ENCODE data around the gene OR7G2.
"Not testable (repeated sequence)": the region's sequence is repeated elsewhere in the genome, so short reads cannot be mapped to it uniquely, and the experiment has no call there.

OR7G2 gene

DNA sequence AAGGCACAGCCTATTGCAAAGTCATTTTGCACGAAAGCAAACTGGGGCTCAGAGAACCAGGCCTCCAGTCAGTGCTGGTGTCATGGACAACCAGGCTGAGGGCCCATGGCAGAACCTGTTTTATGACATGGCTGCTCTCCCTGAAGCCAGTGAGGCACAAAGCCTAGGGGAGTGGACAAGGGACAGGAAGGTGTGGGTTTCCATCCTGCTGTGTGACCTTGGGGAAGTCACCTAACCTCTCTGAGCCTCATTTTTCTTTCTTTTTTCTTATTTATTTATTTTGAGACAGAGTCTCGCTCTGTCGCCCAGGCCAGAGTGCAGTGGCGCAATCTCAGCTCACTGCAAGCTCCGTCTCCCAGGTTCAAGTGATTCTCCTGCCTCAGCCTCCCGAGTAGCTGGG is 35.6 kb downstream of the OR7G2 start:
- not testable (repeated sequence) for DNase-seq

DNA sequence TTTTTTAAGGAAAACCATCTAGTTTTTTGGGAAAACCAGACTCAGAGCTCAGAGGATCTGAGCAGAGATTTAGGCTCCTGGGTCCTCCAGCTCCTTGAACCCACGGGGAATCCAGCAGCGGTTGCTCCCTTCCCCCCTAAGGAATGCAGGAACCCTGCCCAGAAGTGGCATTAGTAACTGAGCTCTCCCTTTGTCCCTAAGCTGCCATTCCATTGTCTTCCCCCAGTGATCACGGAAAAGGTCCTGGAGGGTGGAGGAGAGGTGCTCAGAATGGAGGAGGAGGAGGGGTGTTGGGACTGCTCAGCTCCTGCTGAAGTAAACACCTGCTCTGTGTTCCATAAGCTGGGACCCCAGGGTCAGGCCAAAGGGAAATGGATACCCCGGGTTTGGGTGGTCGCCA is 37.2 kb downstream of the OR7G2 start:
- no peak for DNase-seq

DNA sequence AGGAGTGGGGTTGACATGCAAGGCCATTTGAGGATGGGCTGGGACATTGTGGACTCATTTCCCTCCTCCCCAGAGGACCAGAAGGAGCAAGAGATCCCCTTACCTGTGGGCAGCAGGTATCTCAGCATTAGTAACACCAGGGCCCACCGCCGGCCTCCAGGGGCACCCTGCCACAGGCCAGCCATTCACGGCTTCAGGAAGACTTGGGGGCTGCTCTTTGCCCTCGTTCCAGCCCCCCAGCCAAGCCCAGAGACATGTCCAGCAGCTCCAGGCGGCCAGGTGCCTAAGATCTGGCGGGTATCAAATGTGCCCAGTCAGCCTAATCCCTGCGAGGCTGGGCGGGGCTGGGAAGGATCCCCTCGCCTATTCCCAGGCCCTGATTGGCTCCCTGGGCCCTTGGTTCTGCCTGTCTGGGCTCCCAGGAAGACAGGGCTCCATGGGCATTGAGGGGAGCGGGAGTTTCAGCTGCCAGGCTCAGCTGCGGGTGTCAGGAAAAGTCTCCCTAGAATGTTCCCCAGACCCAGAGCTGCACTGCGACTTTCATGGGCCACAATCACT is 41.7 kb downstream of the OR7G2 start:
- no peak for DNase-seq

DNA sequence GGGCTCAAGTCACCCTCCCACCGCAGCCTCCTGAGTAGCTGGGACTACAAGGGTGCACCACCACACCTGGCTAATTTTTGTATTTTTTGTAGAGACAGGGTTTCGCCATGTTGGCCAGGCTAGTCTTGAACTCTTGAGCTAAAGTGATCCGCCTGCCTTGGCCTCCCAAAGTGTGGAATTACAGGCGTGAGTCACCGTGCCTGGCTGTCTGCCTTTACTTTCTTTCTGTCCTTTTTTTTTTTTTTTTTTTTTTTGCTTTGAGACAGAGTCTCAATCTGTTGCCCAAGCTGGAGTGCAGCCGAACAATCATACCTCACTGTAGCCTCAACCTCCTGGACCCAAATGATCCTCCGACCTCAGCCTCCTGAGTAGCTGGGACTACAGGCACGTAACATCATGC is 45.4 kb downstream of the OR7G2 start:
- DNase-seq = no peak

DNA sequence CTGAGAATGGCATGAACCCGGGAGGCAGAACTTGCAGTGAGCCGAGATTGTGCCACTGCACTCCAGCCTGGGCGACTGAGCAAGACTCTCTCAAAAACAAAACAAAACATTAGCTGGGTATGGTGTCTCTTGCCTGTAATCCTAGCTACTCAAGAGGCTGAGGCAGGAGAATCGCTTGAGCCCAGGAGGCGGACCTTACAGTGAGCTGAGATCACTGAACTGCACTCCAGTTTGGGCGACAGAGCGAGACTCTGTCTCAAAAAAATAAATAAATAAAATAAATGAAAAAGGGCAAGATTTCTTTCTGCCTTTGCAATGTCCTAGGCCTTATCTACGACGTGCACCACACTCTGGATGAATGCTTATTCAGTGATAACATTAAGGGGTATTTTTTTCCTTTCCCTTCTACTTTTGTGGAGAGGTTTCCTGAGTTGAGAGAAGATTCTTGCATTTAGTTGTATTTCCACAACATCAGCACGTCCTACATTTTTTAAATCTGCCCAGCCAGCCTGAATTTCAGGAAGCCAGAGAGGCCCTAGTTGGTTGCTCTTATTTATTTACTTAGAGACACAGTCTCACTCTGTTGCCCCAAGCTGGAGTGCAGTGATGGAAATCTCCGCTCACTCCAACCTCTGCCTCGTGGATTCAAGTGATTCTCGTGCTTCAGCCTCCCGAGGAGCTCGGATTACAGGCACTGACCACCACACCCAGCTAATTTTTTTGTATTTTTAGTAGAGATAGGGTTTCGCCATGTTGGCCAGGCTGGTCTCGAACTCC is 46.5 kb downstream of the OR7G2 start:
- no peak for DNase-seq

DNA sequence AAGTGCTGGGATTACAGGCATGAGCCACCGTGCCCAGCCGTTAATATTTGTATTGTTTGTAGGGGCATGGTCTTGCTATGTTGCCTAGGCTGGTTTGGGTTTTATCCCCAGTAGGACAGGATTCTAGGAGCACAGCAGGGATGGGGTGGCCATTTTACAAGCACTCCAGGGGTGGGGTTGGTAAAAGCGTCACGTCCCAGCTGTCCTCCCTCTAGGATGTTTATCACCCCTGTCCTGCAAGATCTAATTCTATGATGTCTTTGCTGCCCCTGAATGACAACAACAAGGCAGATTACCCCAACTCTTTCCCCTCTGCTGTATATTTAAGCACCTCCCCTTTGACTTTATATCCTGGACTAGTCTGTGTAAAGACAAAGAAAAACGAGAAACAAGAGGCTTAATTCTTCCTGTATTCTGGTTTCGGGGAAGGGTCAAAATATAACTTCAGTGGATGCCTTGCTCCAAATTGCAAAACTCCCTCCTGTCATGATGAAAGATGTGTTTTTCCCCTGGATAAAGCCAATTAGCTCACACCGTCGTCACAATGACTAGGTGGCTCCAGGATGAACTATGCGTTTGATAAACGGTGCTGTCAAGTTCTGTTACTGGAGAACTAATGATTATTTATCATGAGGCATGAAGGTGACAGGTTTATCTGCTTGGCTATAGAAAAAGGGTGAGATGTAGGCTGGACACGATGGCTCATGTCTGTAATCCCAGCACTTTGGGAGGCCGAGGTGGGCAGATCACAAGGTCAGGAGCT is 48.2 kb downstream of the OR7G2 start:
- no peak for DNase-seq

DNA sequence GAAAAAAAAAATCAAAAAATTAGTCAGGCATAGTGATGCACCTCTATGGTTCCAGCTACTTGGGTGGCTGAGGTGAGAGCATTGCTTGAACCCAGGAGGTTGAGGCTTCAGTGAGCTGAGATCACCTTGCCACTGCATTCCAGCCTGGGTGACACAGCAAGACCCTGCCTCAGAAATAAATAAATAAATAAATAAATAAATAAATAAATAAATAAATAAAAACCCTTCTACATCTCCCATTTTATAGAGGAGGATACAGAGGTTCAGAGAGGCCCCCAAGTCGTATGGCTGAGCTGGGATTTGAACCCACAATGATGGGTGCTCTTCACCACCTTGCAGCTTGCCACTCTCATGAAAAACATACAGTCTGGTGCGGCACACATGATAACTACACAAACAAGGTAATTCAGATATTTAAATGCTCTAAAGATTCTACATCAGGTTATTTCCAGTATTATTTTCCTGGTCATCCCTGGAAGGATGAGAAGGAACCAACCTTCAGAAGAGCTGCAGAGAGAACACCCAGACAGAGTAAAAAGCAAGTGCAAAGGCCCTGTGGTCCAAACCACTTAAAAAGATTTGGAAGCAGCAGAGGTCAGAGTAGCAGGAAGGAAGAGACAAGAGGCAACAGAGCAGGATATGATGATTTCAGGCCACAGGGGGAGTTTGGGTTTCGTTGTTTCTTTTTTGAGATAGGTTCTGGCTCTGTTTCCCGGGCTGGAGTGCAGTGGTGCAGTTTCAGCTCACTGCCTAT is 49.6 kb downstream of the OR7G2 start:
- no peak for DNase-seq

DNA sequence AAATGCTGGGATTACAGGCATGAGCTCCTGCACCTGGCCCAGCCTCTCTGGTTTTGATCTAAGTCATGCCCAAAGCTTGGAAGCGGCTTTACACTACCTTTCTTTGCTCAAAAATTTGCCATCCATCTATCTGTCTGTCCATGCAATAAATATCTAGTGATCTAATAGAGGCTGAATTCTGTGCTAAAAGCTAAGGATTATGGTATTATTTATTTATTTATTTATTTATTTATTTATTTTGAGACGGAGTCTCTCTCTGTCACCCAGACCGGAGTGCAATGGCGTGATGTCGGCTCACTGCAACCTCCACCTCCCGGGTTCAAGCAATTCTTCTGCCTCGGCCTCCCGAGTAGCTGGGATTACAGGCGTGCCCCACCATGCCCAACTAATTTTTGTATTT is 51.1 kb downstream of the OR7G2 start:
- DNase-seq = not testable (repeated sequence)

DNA sequence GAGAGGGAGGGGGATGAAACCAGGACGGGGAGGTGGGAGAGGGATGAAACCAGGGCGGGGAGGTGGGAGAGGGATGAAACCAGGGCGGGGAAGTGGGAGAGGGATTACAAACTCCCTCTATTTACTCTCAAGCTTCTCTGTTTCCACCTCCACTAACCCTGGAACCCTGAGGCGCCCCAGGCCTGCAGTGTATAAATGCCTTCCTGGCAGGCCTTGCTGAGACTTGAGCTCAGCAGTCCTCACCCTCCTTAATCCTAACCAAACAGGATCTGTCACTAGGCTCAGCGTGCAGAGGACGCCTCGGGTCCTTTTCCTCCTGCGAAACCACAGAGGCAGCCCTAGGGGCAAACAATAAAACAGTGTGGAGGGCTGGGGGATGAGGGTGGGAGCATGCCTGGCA is 52.5 kb downstream of the OR7G2 start:
- DNase-seq = no peak

DNA sequence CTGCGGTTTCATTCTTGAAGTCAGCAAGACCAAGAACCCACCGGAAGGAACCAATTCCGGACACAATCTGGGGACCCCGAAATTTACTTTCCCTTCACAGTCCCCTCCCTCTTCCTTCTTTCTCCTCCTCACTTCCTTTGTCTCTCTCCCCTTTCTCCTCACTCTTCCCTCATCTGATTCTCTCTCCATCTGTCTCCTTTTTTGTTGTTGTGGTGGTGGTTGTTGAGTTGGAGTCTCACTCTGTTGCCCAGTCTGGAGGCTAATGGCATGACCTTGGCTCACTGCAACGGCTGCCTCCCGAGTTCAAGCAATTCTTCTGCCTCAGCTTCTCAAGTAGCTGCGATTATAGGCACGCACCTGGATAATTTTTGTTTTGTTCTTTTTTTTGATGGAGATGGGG is 53.1 kb downstream of the OR7G2 start:
- no peak for DNase-seq

DNA sequence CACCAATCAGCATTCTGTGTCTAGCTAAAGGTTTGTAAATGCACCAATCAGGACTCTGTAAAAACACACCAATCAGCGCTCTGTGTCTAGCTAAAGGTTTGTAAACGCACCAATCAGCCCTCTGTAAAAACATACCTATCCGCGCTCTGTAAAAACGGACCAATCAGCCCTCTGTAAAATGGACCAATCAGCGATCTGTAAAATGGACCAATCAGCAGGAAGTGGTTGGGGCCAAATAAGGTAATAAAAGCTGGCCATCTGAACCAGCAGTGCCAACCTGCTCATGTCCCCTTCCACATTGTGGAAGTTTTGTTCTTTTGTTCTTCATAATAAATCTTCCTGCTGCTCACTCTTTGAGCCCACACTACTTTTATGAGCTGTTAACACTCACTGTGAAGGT is 53.6 kb downstream of the OR7G2 start:
- DNase-seq = not testable (repeated sequence)

DNA sequence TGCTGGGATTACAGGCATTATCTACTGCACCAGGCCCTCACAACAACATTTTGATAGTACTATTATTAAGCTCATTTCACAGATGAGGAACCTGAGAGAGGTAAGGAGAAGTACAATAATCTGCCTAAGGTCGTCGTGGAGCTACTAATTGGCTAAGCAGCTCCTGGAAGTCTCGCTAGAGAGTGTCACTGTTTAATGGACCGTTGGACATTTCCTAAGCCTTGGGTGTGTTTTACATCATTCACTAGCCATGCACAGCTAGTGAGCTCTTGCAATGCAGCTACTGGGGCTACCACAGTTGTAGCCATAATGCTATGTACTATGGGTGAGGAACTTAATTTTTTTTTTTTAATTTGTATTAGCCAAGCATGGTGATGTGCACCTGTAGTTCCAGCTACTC is 54.4 kb downstream of the OR7G2 start:
- no peak for DNase-seq

Measured in DMS153 (cell line).